Choroid plexus epithelial cell (primary cell): ENCODE data around the gene KCTD16.

ENCODE experiments used
- DNase-seq: peaks from one replicate; pipeline ENCODE4 v3.0.0-alpha.2; 2010; ENCODE audit warnings: low read depth
- H3K4me3 ChIP-seq: 2 replicates; pipeline ENCODE4 v1.5.1; 2011; ENCODE audit warnings: low read depth, mild to moderate bottlenecking, control low read depth, low read length, moderate library complexity
- CTCF ChIP-seq: conservative IDR thresholded peaks from 2 replicates; pipeline ENCODE4 v1.5.1; 2011; ENCODE audit warnings: low read depth, mild to moderate bottlenecking, control low read depth, inconsistent platforms, low read length, moderate library complexity

KCTD16 gene

GRCh38 chr5:144170276-144171024 lies at the start of gene KCTD16, which contains the start of gene YIPF5:
KCTD16 (plus strand) TSS chr5:144170873.
YIPF5 (minus strand) TSS chr5:144170659; CDS start chr5:144169955, 704 bp downstream.
- peak; percentile 98 for DNase-seq
- H3K4me3 ChIP-seq: peak within 1 kb of the TSS; percentile 88

GRCh38 chr5:144121577-144121976 lies 49.1 kb upstream of the KCTD16 start:
- DNase-seq: no peak
- H3K4me3 ChIP-seq: no peak overlapping the region
- no peak for TF ChIP-seq CTCF

More at GRCh38 chr5:144170276-144171024, at the start of gene KCTD16, which contains the start of gene YIPF5:
- TF ChIP-seq CTCF: no peak

- H3K4me3 ChIP-seq: no peak overlapping the region
- DNase-seq: no peak
- no peak for TF ChIP-seq CTCF
These were observed 48.6 kb upstream of the KCTD16 start for GRCh38 chr5:144122081-144122480.

GRCh38 chr5:144122641-144123040 lies 48.0 kb upstream of the KCTD16 start:
- DNase-seq: no peak
- TF ChIP-seq CTCF: no peak
- H3K4me3 ChIP-seq: no peak overlapping the region

DNA sequence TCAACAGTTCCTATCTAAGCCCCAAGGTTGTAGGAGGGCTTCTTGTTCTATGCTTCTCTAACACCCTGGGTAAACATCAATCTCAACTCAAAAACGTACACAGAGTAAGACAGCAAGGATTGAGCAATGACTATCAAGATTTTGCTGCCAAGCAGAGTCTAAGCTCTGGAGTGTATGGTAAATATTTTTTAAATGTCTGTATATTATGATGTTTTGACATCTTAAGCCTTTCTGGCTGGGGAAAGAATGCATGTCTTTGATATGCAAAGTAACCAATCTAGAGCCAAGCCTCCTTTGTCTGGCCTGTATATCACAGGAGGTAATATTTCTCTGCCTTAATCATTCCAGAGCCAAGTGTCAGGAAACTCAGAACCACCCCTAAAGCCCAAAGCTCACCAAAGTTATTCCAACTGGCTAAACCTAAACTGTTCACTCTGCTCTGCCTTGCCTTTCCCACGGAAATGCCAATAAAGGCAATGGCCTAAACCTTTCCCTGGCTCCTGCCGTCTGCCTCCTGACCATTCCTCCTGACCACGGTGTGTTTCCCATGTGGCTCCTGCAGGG lies 45.4 kb upstream of the KCTD16 start:
- no peak overlapping the region for H3K4me3 ChIP-seq
- no peak for TF ChIP-seq CTCF
- peak; percentile 56 for DNase-seq

DNA sequence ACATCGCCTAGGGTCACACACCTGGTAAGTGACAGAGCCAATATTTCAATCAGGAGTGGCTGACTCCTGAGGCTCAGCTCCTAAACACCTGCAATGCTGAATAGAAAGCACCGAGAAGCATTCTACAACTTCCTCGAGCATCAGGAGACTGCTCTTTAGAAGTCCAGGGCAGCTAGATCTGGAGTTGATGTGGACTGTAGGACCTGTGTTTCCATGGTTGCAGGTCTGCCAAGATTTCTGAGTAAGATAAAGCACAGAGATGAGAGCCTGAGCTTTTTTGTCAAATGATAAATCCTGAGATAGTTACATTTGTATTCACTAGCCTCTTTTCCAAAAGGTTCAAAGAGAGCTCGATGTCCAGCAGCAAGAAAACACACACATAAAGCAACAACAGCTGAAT lies 44.0 kb upstream of the KCTD16 start:
- TF ChIP-seq CTCF: no peak
- DNase-seq: no peak
- H3K4me3 ChIP-seq: no peak overlapping the region
